ENCODE results near the gene MAN2B2. TPM values are rescaled to one million over a fixed set of nuclear protein-coding genes. Genes with fewer than 3 reads are reported as not detected.

The MAN2B2 gene
- total and polyA plus RNA-seq, 2 experiments from 2014 or later: 22.2 to 24.0 TPM

- H3K36me3 ChIP-seq (replicated peaks; ENCODE audit: insufficient read depth, low read depth): no peaks in the 10 kb centered on the region
- no peak for DNase-seq (ENCODE audit: low spot score)
- H4K20me1 ChIP-seq (ENCODE audit: insufficient read depth, poor library complexity, severe bottlenecking): no peaks in the 10 kb centered on the region
- H3K9me3 ChIP-seq (ENCODE audit: low read depth): no peaks in the 10 kb centered on the region
- no peaks in the 10 kb centered on the region for H3K79me2 ChIP-seq
- H3K4me3 ChIP-seq: no peak overlapping the region
- TF ChIP-seq EZH2phosphoT487 (IDR thresholded peaks at IDR 0.05; ENCODE audit: low read depth, severe bottlenecking, unreplicated experiment): no peak
- no peak for TF ChIP-seq EZH2 (IDR thresholded peaks at IDR 0.05; ENCODE audit: borderline replicate concordance)
- no peak for TF ChIP-seq CTCF (IDR thresholded peaks at IDR 0.05; ENCODE audit: poor library complexity)
- no peaks in the 10 kb centered on the region for H3K9me2 ChIP-seq (replicated peaks; ENCODE audit: insufficient read depth)
- no peaks in the 10 kb centered on the region for H3K27me3 ChIP-seq
- no peaks in the 10 kb centered on the region for H3K4me1 ChIP-seq (ENCODE audit: insufficient read depth)
- WGBS (ENCODE audit: low lambda C conversion rate, missing lambda C conversion rate): 93% methylated on average over 10 of the region's 10 CpGs
- no peak overlapping the region for H2AFZ ChIP-seq
- H3K27ac ChIP-seq: no peak overlapping the region
- no peak overlapping the region for H3K4me2 ChIP-seq
Observed at GRCh38 chr4:6598127-6598526, 23.1 kb downstream of the MAN2B2 start.

- Histone ChIP-seq H3K9me2 (replicated peaks; ENCODE audit: insufficient read depth) (no peaks in the 10 kb centered on the region), H3K36me3 (replicated peaks; ENCODE audit: insufficient read depth, low read depth) (no peaks in the 10 kb centered on the region), H3K9me3 (ENCODE audit: low read depth) (no peaks in the 10 kb centered on the region), H3K4me1 (ENCODE audit: insufficient read depth) (no peaks in the 10 kb centered on the region), H2AFZ (no peak overlapping the region), H3K79me2 (no peaks in the 10 kb centered on the region), H3K27me3 (no peaks in the 10 kb centered on the region), H4K20me1 (ENCODE audit: insufficient read depth, poor library complexity, severe bottlenecking) (no peaks in the 10 kb centered on the region), H3K27ac (no peak overlapping the region), H3K4me2 (no peak overlapping the region), H3K4me3 (no peak overlapping the region)
- TF ChIP-seq EZH2phosphoT487 (IDR thresholded peaks at IDR 0.05; ENCODE audit: low read depth, severe bottlenecking, unreplicated experiment) (no peak), CTCF (IDR thresholded peaks at IDR 0.05; ENCODE audit: poor library complexity) (no peak), EZH2 (IDR thresholded peaks at IDR 0.05; ENCODE audit: borderline replicate concordance) (no peak)
- 89% methylated on average over 13 of the region's 13 CpGs for WGBS (ENCODE audit: low lambda C conversion rate, missing lambda C conversion rate)
- DNase-seq (ENCODE audit: low spot score): no peak
Observed at GRCh38 chr4:6598641-6599040, 23.7 kb downstream of the MAN2B2 start.

- Histone ChIP-seq H3K27me3 (no peaks in the 10 kb centered on the region), H3K27ac (no peak overlapping the region), H2AFZ (no peak overlapping the region), H3K79me2 (no peaks in the 10 kb centered on the region), H3K4me2 (no peak overlapping the region), H3K36me3 (replicated peaks; ENCODE audit: insufficient read depth, low read depth) (no peaks in the 10 kb centered on the region), H3K4me3 (no peak overlapping the region), H3K4me1 (ENCODE audit: insufficient read depth) (no peaks in the 10 kb centered on the region), H3K9me2 (replicated peaks; ENCODE audit: insufficient read depth) (no peaks in the 10 kb centered on the region), H4K20me1 (ENCODE audit: insufficient read depth, poor library complexity, severe bottlenecking) (no peaks in the 10 kb centered on the region), H3K9me3 (ENCODE audit: low read depth) (no peaks in the 10 kb centered on the region)
- no peak for TF ChIP-seq EZH2phosphoT487 (IDR thresholded peaks at IDR 0.05; ENCODE audit: low read depth, severe bottlenecking, unreplicated experiment)
- no peak for TF ChIP-seq EZH2 (IDR thresholded peaks at IDR 0.05; ENCODE audit: borderline replicate concordance)
- no peak for TF ChIP-seq CTCF (IDR thresholded peaks at IDR 0.05; ENCODE audit: poor library complexity)
- no peak for DNase-seq (ENCODE audit: low spot score)
- 94% methylated on average over 10 of the region's 10 CpGs for whole genome bisulfite sequencing (ENCODE audit: low lambda C conversion rate, missing lambda C conversion rate)
Observed at GRCh38 chr4:6601661-6602250, 26.8 kb downstream of the MAN2B2 start.

Measured in hepatocyte (in vitro differentiated cells).